HTERT RPE-1 (cell line): ENCODE data around the gene CCNJL.

Experiments used
- in situ Hi-C: fragments of 300-500 bp; cut with MboI; formaldehyde crosslinking; loops from 4 replicates; pipeline ENCODE4 v1.14.3; 2020; ENCODE audit warnings: low sequenced_read_pairs

CCNJL gene

DNA sequence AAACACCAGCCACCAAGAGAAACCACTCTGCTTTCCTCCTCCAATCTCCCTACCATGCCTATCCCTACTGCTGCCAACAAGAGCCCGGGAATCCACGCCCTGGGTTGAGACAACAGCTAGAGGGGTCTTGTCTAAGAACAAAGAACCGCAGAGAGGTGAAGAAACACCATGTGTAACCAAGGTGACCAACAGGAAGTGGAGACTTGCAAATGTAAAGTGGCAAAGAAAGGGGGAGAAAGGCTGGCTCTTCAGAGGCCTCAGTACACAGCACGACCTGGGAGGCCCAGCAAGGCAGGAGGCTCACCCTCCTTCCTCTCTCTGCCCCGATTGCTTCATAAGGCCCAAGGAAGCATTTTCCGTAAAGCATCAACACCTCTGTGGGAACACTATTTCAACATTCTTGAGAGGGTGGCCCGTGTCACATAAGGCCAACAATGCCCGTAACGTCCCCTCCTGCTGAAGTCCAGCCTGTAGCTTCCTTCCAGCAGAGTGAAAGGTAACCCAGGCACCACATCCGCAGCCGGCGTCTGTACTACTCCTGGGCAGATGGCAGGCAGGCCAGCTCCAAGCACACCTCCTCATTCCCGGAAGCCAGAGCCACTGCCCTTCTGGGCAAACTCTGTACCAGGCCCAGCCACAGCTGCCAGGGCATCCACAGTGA, 18.3 kb downstream of the CCNJL start:
- in situ Hi-C loops, result no loop called here

DNA sequence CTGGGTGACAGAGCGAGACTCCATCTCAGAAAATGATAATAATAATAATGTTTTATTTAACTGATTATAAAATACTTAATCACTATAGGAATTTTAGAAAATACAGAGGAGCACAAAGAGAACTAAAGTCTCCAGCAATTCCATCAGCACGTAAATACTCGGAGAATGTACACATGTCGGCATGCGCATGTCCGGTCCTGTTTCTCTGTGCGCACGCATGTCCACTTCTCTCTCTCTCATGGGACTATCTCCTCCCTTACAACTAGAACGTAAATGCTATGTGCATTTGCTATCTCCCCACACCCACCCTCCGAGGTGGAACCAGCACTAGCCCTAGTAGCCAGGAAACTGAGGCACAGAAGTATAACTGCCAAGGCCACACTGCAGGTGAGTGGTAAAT, 19.0 kb downstream of the CCNJL start:
- in situ Hi-C loops, result no loop called here

DNA sequence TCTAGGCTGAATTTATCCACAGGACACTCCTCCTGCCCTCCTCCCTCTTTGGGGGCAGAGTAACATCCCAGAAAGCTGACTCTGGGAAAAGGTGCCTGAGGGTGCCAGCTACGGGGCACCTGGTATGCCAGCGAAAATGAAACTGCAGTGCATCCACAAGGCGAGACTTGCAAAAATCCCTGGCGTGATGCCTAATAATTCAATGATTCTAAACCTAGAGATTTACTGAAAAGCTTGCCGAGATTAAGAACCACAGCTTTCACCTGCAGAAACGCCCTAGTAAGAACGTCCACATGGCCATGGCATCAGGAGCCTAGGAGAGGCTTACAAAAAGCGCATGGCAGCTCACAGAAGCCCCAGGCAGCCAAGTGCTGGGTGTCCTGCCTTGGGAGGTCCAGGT, 20.9 kb downstream of the CCNJL start:
- in situ Hi-C loops, result no loop called here

DNA sequence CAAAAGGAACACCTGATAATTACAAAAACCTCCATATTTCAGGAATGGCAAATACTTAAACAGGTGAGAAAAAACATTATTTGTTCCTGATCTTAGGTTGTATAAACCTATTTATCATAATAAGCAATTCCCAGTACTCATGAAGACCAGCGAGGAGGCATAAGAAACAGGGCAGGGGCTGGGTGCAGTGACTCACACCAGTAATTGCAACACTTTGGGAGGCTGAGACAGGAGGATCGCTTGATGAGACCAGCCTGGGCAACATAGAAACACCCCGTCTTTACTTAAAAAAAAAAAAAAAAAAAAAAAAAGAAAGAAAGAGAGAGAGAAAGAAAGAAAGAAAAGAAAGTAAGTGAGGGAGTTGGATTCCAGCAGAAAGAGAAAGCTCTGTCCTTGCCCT, 21.6 kb downstream of the CCNJL start:
- in situ Hi-C loops, result no loop called here

DNA sequence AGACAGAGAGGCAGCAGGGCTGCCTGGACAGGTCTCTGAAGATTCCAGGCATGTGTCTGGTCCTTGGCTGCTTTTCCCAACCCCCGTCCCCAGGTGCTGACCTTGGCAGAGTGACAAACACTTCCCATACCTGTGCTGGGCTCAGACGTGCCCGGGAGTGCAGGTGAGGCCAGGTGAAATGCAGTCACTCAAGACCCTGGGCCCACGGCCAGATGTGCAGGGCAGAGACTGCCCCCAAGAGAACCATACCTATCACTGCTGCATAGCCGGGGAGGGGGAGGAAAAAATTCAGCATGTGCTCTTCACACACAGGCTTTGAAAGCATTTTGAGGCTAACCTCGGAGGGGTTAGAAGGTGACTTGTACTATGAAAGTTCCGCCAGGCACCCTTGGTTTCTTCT, 22.6 kb downstream of the CCNJL start:
- in situ Hi-C loops, result no loop called here

DNA sequence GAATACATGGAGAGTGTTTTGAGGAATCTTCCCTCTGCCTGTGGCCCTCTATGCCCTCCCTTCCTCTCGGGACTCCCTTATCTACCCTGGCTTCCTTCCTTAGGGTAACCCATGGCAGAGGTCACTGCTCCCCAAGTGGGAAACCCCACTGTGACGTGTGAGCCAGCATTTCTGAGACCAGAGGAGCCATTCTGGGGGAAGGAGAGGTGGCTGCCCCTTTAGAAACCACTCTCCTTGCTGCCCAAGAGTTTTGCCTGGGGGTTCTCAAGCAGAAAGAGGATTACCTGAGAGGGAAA, 23.1 kb downstream of the CCNJL start:
- in situ Hi-C loops, result no loop called here

DNA sequence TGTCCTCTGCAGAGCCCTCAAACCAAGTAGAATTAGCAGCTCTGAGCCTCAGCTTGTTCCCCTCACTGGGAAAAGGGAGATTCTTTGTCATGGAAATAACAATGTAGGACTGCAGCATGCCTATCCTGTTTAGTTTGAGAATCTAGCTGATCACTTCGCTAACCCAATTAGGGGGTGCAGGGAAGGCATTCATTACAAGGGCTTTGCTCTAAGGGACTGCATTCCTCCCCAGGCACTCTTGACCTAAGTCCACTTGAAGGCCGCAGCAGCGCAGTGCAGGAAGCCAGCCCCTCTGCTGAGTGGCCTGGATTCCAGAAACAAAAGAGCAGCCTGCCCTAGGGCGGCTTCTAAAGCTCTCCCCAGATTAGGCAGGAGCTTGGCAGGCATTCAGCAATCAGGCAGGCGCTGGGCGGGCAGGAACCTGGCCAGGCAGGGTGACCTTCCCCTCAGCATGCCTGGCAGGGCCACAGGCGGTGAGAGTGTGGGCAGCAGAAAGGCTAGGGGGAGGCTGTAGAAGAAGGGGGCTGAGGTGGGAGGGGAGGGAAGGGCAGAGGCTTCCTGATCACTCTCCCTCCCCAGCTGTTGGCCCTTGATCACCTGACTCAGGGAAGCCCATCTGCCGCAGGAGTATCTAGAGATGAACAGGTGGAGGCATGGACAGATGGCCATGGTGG, 24.8 kb downstream of the CCNJL start:
- in situ Hi-C loops, result no loop called here

DNA sequence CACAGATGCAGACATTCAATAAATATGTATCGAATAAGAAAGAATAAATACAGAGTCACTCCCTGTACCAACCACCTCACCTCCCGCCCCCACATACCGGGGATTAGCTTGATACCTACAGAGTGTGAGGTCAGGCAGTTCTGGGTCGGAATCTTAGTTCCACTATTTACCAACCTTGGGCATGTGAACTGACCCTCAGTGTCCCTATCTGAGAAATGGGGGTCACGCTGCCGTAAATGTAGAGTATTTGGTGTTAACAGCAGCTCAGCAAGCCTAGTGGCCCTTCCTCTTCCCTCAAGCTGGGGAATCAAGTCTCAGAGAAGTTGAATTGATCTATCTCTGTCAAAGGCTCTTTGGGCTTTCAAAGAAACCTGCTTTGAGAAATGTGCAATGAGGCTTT, 25.4 kb downstream of the CCNJL start:
- in situ Hi-C loops, result no loop called here

DNA sequence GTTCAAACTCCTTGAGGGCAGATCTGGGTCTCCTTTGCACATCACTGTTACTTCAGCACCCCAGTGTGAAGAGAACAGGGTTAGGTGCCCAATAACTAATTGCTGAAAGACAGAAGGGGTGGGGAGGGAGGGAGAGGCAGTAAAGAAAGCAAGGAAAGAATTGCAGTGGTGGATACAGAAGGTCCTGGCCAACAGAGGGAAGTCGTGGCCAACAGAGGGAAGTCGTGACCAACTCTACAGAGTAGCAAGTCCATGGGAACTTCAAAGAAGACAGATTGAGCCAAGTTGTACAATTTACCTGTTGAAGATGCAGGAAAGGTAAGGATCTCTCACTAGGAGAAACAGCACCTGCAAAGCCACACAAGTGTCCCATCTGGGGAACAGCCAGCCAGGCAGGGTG, 27.0 kb downstream of the CCNJL start:
- in situ Hi-C loops, result no loop called here

DNA sequence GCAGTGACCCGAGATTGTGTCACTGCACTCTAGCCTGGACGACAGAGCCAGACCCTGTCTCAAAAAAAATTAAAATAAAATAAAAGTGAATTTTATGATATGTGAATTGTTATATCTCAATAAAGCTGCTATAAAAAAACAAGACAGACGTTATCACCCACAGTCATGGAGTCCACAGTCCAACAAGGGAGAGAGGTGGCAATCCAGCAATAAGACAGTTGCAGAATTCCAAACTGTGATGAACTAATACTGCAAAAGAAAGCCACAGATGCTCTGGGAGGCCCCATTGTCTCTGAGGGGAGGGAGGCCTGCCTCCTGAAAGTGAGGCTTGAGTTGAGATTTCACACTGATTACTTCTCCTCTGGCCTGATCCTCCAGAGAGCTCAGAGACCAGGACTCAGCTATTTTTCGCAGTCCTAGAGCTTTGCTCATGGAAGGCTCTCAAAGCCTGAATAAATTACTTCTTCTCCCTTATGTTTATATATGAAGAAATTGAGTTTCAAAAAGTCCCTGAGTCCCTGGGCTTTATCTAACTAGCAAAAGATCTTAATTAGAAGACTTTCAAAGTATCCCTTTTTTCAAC, 28.0 kb downstream of the CCNJL start:
- in situ Hi-C loops, result no loop called here

DNA sequence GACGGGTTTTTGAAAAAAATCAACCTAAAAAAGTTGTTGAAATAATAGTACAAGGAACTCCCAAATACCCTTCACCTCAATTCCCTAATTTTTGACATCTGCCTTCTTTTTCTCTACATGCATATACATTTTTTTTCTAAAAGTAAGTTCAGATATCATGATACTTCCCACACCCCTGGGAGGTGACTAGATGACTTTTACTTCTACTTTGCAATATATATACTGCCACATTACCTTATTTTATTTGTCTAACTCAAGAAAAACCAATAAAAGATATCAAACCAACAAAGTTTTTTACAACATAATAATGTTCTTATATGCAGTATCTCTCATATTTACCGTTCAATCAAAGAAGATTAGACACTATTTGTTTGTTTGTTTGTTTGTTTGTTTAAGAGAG, 31.1 kb downstream of the CCNJL start:
- in situ Hi-C loops, result no loop called here

DNA sequence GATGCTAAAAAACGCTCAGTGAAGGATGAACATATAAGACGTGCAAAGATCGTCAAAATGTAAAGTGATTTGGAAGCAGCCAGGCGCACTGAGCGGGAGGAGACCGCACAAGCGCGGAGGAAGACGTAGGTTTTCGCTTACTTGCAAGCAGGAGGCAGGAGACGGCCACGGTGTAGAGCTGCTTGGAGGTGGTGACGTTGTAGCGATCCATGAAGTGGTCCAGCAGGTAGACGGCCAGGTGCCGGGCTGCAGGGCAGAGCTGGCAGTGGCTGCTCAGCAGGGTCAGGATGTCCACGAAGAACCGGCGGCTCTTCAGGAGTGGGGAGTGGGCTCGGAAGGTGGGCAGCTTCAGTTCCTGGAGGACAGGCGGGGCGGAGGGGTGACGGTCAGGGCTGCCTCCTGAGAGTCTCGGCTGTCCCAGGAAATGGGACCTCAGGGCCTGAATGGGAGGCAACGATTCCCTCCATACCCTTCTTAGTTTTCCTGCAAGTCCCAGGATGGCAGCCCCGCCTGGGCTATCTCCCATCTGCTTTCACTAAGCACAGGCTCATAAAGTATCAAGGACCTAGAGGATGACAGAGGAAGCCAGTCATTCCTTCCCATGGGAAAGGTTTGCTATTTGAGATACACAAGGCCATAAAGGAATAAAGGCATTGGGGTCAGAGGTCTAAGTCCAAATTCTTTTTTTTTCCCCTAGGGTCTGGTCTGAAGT, 31.8 kb downstream of the CCNJL start:
- in situ Hi-C loops, result no loop called here

DNA sequence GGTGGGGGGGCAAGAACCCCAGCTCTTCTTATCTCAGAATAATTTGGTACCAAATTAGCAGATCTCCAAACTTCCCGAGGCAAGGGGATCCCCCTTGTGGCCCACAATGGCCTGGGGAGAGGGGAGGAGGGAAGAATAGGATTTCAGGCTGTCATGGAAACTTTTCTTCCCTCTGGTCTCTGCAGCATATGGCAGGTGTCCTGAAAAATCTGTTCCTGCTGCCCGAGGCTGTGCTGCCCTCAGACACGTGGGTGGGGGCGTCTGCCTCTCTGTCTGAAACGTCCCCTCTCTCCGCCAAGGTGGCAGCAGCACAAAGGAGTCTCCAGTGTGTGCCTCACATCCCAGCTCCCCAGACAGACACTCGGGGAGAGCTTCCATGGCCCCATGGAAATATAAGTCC, 34.0 kb downstream of the CCNJL start:
- in situ Hi-C loops, result no loop called here

DNA sequence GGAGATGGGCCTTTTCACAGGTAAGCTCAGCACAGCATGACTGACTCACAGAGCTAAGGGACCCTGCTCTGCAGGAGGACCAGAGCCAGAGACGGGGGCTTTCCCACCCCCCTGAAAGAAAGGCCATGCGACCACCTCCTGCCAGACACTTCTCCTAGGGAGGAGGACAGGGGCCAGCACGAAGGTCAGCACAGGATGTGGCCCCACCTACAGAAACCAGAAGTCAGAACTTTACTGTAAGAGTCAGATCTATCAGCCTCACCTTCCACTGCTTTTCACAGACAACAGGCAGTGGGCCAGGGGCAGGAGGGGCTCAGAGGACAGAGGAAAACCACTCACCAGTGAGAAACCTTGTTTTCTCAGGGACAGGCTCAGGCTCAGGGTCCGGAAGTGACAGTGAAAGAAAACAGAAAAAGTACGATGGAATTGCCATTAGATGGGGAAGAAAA, 37.9 kb downstream of the CCNJL start:
- in situ Hi-C loops, result no loop called here

DNA sequence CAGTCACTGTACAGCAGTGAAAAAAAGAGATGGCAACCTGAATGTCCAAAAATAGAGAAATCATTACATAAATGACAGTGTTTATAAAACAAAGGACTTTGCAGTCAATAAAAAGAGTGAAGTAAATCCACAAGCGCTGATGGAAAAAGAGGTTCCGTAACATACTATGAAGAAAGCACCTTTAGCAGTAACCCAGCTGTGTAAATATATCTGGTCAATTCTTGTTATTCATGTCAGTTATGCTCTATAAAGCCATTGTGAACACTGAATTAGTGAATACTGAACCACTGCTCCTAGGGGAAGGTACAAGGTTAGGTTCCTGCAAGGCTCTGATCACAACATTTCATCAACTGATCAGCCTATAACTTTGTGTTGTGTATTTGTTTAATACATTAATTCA, 39.5 kb downstream of the CCNJL start:
- in situ Hi-C loops, result no loop called here

DNA sequence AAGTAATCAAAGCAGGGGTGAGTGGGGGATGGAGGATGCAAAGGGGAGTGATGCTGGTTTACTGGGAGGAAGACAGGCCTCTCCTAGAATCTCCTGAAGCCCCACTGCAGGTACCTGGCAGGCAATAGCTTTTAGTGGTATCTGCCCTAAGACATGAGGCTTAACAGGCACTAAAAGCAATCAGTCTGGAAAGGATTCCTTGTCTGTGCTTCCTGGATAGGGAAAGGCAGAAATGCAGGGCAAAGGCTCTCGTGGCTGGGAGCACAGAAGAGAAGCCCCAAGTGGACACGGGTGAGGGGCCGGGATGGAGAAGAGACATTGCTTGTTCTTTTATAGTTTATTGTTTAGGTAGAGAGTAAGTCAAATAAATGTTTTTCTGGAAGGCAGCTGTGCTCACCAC, 40.1 kb downstream of the CCNJL start:
- in situ Hi-C loops, result no loop called here

DNA sequence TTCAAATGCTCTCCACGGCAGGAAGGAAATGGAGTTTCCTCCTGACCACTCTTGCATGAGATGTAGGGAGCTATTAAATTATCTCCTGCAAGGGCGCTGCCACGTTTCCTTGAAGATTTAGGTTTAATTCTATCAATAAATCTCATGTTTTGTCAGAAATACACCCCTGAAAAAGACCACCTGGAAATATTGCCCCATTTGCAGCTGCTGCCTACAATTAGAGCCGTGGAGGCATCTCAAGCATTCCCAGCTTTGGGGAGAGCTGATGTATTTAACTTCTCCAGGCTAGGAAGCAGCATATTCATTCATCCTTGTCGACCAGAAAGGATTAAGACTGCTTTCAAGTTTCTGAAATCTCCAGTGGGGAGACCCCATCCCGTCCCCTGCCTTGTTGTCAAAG, 40.5 kb downstream of the CCNJL start:
- in situ Hi-C loops, result no loop called here

DNA sequence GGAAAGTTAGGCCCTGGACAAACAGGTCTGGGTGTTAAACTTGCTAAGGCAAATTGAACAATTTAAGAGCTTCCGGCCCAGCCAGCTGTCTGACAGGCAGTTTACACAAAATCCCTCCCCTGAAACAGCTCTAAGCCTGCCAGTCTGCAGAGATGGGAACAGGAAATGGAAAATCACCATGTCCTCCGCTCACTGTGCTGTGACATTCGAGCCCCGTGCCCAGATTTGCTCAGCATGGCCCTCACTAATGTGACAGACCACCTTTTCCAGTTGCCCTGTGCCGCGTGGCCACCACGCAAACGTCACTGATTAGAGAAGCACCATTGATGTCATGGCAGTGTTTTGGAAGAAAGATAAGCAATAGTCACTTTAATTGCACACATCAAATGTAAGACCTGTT, 41.0 kb downstream of the CCNJL start:
- in situ Hi-C loops, result no loop called here

DNA sequence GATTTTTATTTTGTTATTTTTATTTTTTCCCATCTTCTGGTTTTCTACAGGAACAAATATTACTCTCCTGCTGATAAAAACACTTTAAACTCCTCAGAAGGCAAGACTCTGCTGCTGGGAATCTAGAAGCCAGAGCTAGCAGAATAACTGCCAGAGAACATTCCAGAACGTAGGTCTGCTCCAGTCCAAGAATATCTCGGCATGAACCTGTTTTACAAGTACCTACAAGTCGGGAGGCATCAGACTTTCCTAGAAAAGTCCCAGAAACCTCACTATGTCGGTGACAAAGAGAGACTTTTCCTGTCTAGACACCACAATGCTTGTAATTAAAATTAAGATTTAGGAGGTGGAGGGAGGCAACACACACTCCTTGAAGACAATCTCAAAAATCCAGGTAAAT, 41.7 kb downstream of the CCNJL start:
- in situ Hi-C loops, result no loop called here

DNA sequence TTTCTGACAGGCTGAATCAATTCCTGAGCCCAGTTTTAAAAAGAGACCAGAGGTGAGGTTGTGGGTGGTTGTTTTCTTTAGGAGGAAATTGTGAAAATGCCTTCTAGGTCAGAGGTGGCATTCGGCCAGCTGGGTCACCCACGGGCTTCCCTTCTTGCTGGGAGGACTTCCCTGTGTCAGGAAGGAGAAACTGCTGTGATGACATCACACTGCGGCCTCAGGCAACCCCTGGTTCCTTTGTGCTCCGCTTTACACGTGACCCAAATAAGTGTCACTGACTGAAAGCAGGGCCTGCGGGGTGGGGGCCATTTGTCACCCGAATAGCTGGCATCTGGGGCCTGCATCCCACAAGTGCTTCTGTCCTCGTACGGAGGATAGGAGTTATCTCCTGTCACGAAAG, 43.3 kb downstream of the CCNJL start:
- in situ Hi-C loops, result no loop called here

DNA sequence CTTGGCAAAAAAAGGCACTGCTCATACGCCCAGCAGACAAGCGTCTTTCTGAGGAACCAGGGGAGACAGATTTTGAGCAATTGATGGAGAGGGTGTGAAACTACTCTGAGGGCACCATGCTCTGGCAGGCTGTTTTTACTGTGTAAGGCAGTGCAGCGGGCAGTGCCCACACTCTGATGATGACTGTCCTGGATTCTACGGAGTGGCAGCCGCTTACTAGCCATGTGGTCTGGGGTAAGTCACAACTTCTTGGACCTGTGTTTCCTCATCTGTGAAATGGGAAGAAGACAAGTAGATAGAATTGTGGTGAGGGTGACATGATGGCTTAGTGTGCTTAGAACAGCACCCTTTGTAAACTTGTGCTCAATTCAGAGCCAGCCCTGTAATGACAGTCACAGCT, 44.2 kb downstream of the CCNJL start:
- in situ Hi-C loops, result no loop called here

DNA sequence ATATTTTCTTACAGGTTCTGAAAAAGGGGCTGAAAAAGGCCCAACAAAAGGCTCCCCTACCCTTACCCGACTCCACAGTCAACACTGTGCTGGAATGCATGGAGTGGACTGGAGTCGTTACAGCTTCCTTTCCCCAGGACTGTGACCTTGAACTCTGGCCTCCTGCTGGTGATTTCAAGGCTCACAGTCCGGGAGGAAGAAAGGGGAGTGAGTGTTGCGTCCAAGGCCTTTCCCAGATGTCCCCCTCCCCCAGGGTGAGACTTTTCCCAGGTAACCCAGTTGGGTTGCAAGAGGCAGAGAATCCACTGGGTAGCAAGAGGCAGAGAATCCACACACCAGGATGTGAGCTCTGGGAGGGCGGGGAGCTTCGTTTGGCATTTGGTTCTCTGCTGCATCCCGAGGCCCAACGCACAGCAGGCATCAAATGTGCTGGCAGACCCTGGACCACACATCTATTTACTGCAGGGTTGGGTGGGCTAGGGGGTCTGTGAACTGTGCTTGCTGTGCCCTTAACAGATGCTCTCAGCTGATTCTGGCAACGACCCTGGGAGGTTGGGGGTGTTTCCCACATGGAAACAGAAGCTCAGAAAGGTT, 45.5 kb downstream of the CCNJL start:
- in situ Hi-C loops, result no loop called here
